NCI-H2196 treated with DMSO at 0.1 percent for 48 hours (cell line): ENCODE measurements around the gene ZIC2.

Experiments
- DNase-seq: peaks from one replicate; lab custom pipeline; 2025; ENCODE audit not compliant: unreplicated experiment; lab: John Stamatoyannopoulos, UW

Gene ZIC2

DNA sequence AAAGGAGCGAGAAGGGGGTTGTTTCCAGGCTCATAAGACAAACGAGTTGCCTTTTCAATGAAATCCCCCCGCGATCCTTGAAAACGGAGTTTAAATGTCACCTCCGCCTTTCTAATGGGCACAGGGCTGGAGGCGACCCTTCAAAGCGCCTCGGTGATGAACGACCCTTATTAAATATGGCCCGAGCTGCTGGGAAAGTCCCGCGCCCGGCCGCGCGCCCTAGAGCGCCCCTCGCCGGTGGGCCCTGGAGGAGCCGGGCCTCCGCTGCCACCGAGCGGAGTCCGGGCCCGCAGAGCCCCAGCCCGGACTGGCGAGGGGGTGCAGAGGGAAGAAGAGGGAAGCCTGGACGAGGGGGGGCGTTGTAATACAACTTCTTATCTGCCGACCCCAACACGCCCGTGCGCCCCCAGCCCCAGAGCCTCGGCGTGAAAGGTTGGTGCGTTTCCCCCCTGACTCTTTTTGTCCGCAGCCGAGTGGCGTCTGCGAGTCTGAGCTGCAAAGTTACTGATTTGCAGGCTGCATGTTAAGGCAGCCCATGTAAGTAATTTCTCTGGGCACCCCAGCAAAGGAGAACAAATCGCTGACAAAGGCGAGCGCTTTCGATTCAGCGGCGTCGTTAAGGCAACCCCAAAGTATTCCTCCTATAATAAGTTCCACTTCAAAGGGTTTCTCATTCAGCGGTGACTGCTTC lies 21.9 kb upstream of the ZIC2 start:
- no peak for DNase-seq

DNA sequence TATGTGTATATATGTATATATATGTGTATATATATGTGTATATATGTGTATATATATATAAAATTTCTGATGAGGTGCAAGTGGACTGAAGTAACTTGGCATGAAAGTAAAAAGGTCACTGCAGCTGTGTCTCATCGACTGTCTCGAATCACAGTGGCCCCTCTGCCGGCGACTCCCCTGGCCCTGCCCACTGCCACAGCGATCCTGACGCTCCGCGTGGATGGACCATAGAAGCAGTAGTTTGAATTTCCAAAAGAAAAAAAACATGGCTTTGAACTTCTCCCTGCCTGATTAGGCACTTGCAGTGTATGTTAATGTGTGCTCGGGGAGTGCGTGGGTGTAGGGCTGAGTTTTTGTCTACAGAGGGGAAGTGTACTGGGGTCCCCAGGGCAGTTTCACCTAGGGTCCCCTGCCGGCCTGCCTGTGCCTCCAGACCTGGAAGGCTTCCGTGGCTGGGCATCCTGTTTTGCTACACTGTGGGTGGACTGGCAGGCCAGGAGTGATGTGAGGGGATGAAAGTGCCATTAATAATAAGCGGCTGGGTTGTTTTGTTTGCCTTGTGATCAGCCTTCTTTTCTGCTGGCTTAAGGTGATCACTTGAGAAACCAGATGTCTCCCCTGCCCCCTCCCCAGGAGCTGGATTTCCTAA lies 20.8 kb upstream of the ZIC2 start:
- DNase-seq: no peak

DNA sequence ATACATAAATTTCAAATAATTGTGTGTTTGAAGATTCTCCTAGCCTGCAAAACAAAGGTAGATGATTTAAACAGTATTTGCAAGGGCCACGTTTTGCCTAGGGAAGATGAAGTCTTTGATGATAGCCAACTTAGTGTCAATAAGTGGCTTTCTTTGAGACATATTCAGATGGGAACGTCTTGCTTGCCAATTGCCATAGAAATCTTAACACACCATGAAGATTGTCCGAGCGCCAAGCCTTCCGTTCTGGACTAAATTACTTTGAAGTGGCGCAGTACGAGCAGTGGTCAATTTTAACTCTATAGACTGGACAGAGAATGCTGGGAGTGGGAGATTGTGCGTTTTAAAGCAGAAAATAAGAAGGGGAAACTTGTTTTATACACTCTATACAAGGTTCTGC lies 19.9 kb upstream of the ZIC2 start:
- DNase-seq: no peak

DNA sequence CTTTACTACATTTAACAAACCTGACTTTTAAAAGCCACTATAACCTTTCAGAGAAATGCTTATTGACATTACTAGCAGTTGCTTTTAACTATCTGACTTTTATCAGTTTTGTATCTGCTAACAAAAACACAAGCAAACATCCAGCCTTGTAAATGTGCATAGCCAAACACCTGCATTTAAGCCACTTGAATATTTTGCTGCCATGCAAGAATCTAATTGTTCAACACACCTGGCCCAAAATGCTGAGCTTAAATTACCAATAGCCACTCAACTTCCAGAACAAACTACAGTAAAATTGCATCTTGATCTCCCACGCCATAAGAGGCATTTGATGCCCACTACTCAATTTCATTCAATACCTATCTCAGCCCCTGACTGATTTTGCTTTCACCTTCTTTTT lies 19.3 kb upstream of the ZIC2 start:
- DNase-seq: peak; percentile 13

DNA sequence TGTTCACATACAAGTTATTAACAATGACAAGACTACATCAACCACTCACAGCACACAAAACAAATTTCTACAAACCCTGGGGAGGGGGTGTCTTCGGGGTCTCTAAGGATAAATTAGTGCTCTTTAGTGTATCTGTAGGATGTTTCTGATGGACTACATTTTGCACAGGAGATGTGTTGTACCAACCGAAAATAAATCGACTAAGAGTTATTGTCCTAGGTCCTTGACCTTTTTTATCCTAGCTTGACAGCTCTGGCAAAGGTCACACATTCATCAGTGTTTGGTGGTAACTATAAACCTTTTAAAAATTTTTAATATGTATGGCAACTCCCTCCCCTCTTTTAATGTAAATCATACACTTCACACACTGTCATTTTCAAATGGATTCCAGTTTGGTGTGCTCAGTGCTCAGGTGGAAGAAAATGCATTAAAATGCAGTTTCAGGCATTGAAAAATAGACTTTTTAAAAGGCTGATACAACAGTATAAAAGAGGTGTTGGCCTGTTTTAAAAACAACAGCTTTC lies 17.7 kb upstream of the ZIC2 start:
- DNase-seq: no peak

DNA sequence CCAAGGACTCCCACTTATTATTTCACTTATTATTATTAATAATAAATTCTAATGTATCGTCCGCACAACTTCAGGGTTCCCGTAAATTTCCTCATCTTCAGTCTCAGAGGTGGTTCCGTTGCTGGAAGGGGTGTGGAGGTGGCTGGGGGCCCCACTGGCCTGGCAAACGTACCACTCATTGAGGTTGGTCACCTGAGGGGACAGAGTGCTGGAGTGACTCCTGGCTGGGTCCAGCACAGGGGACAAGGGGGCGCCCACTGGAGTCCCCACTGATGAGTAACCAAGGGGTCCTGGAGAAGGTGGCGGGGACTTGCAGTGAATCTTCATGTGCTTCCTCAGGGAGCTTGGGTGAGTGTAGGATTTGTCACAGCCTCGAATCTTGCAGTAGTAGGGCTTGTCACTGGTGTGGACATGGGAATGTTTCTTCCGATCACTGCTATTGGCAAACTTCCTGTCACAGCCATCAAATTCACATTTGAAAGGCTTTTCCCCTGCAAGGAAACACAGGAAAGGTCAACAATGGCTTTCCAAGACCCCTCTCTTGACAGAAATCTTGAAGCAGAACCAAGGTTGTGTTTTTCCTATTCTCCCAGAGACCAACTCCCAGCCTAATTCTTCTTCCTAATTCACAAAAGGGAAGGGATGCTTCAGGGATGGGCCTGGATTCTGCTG lies 16.1 kb upstream of the ZIC2 start:
- DNase-seq: no peak

DNA sequence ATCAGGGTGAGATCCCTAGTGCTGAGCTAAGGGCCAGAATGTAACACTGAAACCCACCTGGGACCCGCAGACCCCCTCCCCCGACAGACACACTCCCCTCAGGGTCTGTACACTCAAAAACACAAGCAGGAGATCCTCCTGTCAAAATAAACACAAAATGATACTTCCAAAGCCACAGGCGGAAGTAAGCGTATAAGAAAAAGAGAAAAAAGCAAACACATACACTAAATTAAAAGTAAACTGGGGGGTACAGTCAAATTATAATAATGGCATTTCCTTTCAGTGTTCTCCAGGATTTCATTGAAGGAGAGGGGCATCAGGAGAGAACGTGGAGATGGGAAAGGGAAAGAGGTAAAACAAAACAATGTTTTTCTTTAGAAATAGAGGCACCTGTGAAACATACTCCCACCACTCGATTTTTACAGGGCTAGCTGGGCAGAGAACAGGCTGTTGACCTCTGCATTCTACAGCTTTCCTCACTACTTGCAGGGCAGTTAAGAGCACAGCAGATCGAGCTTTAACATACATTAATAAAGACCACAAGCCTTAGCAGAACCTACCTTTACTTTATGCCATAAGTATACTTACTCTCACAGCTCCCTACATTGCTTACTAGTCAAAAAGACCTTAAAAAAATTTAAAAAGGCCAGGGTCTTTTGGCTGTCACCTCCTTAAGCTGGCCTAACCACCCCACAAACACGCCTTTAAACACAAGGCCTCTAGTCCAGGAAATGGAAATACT lies 15.3 kb upstream of the ZIC2 start:
- DNase-seq: no peak

DNA sequence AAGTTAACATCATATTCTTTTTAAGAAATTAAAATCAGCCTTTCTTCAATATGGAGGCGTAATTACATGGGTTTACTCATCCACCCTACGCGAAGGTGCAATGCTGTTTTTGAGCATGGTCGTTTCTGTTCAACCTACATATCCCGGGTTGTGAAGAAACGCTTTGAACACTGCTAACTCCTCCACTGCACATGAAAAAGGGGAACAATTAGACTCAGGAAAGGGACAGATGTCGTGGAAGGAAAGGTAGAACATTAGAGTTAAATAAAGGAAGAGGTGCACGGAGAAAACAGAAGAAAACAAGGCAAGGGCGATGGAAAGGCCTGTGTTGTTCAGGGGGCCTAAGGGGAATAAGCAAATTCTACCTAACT lies 14.1 kb upstream of the ZIC2 start:
- DNase-seq: no peak

DNA sequence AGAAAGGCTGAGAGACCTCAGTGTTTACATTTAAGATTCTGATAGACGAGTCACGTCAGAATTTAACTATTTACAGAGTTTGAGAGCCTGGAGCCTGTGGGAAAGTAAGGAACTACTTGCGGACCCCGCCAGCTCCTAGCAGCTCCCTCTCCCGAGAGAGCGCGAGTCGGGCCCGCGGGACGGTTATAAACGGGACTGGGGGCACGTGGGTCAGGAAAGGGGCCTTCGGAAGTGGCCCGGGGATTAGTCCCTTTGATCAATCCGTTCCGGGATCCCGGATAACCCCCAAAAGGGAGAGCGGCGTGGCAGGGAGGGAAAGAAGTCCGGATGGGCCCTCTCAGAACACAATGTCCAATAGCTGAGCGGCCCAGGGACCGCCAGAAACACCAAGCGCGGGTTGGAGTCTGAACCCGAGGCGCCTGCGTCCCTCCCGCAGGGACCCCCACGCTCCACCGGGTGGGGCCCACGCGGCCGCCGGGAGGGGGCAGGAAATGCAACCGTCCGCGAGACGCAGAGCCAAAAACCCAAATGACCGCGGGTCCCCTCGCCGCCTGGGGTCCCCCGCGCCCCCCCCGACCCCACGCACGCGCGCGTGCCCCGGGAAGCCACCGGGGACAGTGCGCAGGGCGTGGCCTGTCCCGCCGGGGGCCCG lies 13.6 kb upstream of the ZIC2 start:
- DNase-seq: no peak

DNA sequence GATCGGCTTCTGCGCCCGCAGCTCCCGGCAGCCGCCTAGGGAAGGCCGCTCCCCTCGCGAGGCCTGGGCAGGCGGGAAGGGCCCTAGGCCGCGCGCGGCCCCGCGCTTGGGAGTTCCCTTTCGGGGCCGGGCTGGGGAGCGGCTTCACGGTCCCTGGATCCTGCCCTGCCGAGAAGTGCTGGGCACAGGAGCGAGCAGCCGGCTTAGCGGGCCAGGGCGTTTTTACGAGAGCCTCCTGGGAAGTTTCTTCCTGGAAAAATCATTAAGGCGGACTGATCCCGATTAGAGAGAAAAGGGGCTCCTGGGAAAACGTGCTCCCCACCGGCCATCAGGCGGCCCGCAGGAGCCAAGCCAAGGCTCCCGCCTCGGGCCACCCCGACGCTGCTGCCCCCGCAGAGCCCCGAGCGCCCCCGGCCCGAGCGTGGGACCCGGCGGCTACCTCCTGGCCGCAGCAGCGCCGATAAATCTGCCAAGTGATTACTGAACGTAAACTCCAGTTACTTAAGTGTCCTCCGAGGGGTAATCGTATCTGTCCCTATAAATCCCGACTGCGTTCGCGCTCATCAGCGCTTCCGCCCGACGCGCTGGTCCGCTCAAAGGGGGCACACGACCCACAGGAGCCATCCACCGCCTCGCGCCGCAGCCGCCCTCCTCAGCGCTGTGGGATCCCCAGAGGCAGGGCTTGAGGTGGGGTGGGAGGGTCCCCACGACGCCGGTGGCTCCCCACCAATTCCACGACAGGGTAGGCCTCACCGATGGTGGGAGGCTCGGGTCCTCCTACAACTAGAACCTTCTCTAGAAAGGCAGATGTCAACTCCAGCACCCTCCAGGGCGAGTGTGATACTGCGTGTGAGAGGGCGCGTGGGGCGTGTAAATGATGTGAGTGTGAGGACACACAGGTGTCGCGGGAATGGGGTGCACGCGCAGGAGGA lies 12.8 kb upstream of the ZIC2 start:
- no peak for DNase-seq

DNA sequence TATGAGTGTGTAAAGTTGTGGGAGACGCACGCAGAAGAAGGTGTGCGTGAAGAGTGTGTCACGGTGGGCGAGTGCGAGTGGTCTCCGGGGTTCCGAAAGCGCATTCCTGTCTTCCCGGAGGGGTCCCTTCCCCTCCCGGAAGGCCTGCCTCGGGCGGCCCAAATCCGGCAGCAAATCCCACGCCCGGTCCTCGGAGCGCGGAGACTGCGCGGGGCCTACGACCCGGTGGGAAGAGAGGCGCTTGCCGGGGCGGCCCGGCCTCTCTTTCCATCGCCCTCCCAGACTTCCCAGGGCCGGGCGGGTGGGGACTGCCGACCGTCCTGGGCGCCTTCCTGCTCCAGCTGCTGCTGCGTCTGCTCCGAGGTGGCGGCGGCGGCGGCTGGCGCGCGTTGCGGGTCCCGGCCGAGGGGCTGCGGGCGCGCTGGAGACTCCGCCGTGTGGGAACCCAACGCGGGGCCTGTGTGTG lies 12.1 kb upstream of the ZIC2 start:
- no peak for DNase-seq

DNA sequence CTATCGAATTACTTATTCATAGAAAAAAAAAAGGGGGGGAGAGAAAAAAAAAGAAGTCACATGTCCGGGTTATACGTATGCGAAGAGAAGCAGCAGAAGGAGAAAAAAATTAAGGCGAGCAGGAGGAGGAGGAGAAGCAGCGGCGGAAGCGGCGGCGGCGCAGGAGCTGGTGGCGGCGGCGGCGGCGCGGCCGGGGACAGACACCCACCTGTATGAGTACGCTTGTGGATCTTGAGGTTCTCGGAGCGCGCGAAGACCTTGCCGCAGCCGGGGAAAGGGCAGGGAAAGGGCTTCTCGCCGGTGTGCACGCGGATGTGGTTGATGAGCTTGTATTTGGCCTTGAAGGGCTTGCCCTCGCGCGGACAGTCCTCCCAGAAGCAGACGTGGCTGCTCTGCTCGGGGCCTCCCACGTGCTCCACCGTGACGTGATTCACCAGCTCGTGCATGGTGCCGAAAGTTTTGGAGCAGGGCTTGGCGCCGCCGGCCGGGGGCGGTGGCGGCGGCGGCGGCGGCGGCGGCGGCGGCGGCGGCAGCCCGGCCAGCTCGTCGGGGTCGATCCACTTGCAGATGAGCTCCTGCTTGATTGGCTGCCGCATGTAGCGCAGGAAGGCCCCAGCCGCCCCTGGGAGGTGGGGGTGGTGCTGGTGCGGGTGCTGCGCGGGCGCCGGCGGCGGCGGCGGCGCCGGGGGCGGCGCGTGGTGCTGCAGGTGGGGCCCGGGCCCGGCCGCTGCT lies 11.5 kb upstream of the ZIC2 start:
- DNase-seq: peak; percentile 31

DNA sequence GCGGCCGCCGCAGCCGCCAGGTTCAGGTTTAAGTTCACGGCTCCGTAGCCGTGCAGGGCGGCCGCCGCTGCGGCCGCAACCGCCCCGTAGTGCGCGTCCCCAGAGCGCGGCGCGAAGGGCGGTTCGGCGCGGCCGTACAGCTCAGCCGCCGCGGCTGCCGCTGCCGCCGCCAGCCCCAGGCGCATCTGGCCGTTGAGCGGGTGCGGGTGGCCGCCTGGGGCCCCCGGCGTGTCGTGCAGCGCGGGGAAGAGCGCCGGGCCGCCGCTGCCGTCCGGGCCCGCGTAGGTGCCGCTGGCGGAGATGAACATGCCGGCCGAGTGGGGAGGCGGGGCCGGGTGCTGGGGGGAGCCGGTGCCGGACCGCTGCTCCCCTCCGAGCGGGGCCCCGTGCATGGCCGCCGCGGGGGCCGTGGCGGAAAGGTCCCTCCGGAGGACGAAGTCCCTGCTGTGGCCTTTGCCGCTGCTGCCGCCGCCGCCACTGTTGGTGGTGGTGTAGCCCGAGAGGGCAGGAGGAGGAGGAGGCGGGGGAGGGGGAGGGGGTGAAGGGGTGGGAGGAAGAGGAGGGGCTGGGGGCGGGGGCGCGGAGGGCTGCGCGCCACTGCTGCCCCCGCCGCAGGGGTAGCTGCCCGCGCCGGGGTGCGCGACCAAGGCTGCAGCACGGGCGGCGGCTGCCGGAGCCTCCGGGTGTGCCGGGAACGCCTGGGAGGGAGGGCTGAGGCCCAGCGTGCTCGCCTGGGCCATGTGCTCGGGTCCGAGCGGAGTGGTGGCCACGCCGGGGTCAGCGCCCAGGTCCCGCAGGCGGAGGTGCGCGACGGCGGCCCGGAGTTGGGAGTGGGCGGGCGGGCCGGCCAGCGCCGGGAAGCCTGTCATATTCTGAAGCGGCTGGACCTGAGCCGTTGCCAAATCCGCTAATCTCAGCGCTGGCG lies 10.7 kb upstream of the ZIC2 start:
- no peak for DNase-seq

DNA sequence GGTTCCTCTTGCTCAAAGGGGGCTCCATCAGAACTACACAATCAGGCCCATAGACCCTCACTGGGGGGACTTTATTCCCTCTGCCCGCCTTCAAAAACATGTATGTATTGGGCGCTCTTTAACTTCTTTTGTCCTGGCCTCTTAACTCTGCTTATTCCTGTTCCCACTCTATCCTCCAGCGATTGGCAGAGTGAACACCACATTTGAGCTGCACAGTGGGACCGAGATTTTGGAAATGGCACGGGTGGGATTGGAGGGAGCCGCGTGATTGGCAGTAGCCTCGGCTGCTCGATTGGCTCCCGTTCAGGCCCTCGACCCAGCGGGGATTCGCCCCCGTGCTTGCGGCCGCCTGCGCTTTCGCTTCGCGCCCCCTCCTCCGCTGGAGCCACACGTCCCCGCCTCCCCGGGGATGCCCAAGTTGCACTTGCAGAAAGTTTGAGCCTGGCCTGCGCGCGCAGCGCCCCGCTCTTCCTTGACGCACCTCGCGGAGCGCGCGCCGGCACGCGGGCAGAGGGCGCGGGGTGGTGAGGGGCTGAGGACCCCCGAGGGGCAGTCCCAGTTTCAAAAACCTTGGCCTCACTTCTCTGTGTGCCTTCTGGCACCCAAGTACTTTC lies 9.9 kb upstream of the ZIC2 start, which contains the start of gene ZIC5:
ZIC5 (minus strand) TSS at position 192 of the 614 bp plus-strand sequence; CDS start at position 28, 164 bp downstream.
- DNase-seq: no peak

DNA sequence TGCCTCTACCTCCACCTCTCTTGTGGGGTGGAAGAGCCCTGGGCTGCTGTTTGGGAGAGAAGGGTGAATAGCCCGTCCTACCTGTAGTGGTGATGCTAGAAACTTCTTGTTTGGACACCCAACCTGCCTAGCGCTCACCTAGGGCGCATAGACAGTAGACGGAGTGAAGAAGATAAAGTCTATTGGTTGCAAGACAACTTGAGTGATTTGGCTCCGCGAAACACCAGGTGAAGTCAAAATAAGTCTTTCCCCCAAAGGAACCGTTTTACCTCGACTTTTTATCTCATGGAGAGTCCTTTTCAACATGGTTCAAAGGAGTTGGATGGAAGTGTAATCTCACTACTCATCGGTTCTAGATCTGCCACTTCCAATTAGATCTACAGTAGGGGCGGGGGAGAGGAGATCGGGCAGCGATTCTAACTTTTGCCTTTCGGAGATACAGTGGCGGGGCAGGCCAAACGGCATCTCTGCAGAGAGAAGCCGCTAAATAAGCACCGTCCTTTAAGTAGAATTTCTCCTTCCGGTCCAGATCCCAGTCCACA lies 9.3 kb upstream of the ZIC2 start:
- DNase-seq: no peak

DNA sequence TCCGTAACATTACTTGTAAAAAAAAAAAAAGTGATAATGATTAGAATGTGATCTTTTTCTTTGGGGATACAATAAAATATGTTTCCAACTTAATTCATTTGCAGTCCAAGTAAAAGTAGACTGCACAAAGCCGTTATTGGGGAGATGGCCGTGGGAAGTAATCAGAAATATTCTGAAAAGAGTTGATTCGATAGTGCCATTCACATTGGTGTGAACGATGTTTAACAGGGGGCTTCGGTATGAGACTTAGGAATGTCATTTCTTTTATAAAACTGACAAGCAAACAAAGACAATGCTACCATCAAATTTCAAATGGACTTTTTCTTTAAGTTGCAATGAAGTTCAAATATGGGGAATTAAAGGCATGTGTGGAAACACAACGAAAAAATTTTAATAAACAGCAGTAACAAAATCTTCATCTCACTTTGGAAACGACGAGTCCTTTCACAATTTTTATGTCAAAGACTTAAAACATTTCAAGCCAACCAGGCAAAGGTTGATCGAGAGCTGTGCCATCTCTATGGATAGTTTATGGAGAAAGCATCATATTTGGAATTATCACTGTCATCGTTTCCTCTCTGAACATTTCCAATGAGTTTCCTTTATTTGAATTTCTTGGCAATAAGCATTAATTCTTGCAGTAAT lies 8.3 kb upstream of the ZIC2 start:
- DNase-seq: no peak

DNA sequence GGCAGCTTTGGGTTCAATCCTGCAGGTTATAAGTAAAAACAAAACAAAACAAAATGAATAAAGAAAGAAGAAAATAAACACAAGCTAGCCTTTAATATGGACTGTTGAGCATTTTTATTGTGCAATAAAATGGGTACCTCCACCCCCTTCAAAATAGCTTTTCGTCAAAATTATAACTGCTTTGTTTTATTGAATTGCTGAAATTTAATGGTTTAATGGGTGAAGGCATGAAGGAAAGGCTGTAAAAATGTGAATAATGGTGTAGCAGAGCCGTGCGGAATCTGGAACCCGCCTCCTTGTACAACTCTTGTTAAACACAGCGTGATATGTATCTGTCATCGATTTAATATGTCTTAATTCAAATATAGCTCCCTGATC lies 7.8 kb upstream of the ZIC2 start:
- no peak for DNase-seq
